Right lobe of liver (tissue), 6 donors: ENCODE measurements around the gene CBL. TPM values are rescaled to one million over a fixed set of nuclear protein-coding genes. Genes with fewer than 3 reads are reported as not detected.

Source experiments
- ATAC-seq, 4 donors: fragments of 200-7000 bp; cut with Tn5 transposase; one replicate each; pipeline ENCODE4 v1.9.1; 2020; ENCODE audit warnings: mild to moderate bottlenecking in 4 of 4, moderate library complexity in 4 of 4
- DNase-seq, 3 donors: peaks; one replicate each; pipeline ENCODE4 v3.0.0-alpha.2; 2020
- H3K27ac ChIP-seq, 3 donors: fragments of 200-600 bp; one replicate each; pipeline ENCODE4 v1.8.0; 2022
- H3K27me3 ChIP-seq, 2 donors: fragments of 200-600 bp; one replicate each; pipeline ENCODE4 v1.8.0; 2022
- H3K36me3 ChIP-seq, 4 donors: fragments of 200-600 bp; sonication (generic) in 1 of 4; one replicate each; pipeline versions ENCODE4 v1.5.1 to v1.8.0; 2017 to 2022; ENCODE audit warnings: control low read depth in 1 of 4
- H3K4me1 ChIP-seq, 4 donors: fragments of 200-600 bp; sonication (generic) in 1 of 4; one replicate each; pipeline versions ENCODE4 v1.5.1 to v1.8.0; 2017 to 2022; ENCODE audit warnings: control low read depth in 1 of 4
- H3K4me3 ChIP-seq, 3 donors: fragments of 200-600 bp; one replicate each; pipeline ENCODE4 v1.8.0; 2022
- H3K9me3 ChIP-seq, 4 donors: fragments of 200-600 bp; sonication (generic) in 1 of 4; one replicate each; pipeline versions ENCODE4 v1.5.1 to v1.8.0; 2017 to 2022; ENCODE audit warnings: control low read depth in 1 of 4
- CTCF ChIP-seq, 4 donors: fragments of 200-600 bp in 3 of 4; fragments of 450-650 bp in 1 of 4; IDR thresholded peaks; one replicate each; pipeline versions ENCODE4 v1.5.1 to v1.8.0; 2016 to 2022; ENCODE audit warnings: antibody characterized with exemption in 4 of 4, mild to moderate bottlenecking in 2 of 4
- POLR2A ChIP-seq: fragments of 450-650 bp; IDR thresholded peaks from one replicate; pipeline ENCODE4 v1.6.1; 2017; ENCODE audit warnings: antibody characterized with exemption, mild to moderate bottlenecking
- WGBS: methylation state at CpG from one replicate; pipeline ENCODE4 v1.1.6; 2018; ENCODE audit warnings: low coverage, low lambda C conversion rate; ENCODE audit not compliant: insufficient coverage; ENCODE audit errors: missing lambda C conversion rate; 5-methylcytosine and 5-hydroxymethylcytosine counted together
- intact Hi-C, 2 donors: fragments of 100-400 bp; cut with DNase I; formaldehyde crosslinking; loops; one replicate each; pipeline versions ENCODE4 v1.11.2 to v1.14.1; 2022
- total RNA-seq, 6 experiments: library from RNA; depleted of rRNA in 2 of 6; stranded (reverse); fragments of >200 nt in 2 of 6; fragmentation: NEBNext Ultra II Directional in 3 of 6; extraction: Animal tissue kit (Norgen Biotek cat#: 25700) in 3 of 6; gene quantifications; one replicate each; pipeline versions ENCODE4 v1.1.0 to v1.2.4, GENCODE V29; 2016 to 2023
- donor health status: DM: no; HTN: yes; CAD: no.
- donor health status: DM: no; HTN: no; CAD: no.
- donor health status: DM: no; HTN: no; CAD: no.
- donor health status: DM: no; HTN: yes; CAD: no.
- donor health status: DM: no; HTN: yes; CAD: no.

Gene CBL
- total RNA-seq, 6 experiments from 2014 or later, result 3.1 to 7.1 (median 4.6) TPM

DNA sequence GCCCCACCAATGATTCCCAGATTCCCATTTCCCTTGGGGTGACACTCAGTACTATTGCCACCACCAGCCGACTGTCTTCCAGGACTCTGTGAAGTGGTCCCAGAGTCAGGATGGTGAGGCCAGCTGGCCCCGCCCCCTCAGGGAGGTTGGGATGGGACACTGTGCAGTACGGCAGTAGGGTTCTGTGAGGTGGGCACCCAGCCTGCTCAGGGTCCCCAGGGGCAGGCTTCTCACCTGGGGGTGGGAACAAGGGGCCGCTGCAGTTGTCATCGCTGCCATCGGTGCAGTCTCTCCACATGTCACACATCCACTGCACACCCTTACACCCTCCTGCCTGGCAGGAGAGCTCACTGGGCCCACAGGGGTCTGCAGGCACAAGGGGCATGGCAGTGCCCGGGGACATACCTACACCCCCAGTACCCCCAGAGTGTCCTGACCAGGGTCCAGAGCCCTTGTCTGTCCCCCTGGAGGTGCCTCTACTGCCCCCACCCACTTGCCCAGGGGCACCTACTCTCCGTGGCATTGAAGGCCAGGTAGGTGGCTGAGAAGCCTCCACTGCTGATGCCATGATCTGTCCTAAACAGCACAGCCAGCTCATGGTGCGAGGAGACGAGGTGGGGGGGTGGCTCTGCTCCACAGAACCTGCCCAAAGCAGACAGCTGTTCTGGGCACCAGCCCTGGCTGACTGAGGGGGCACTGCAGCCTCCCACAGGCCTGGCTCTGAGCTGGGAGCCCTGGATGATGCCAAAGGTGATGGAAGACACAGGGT, 136.4 kb downstream of the CBL start:
- no peak for ATAC-seq
- TF ChIP-seq CTCF (IDR thresholded peaks at IDR 0.05), result no peak
- no peak for TF ChIP-seq POLR2A
- Histone ChIP-seq H3K9me3 (no peaks in the 10 kb centered on the region), H3K4me3 (no peak overlapping the region), H3K27me3 (no peaks in the 10 kb centered on the region), H3K36me3 (no peaks in the 10 kb centered on the region), H3K27ac (no peak overlapping the region), H3K4me1 (peaks cover 0 to 18% (median 7%) of the 10 kb centered on the region in 4 donors)
- WGBS, result no CpG with 5 or more reads among the region's 10 CpGs
- intact Hi-C loops, result no loop called here
- peak in 1 of 3 donors; percentile 37 for DNase-seq

GRCh38 chr11:119343726-119344125, 137.6 kb downstream of the CBL start:
- Histone ChIP-seq H3K4me1 (peaks cover 0 to 14% (median 7%) of the 10 kb centered on the region in 4 donors), H3K36me3 (no peaks in the 10 kb centered on the region), H3K9me3 (no peaks in the 10 kb centered on the region), H3K27me3 (no peaks in the 10 kb centered on the region), H3K4me3 (no peak overlapping the region), H3K27ac (no peak overlapping the region)
- DNase-seq, result no peak
- ATAC-seq, result no peak
- intact Hi-C loops, result no loop called here
- WGBS, result no CpG with 5 or more reads among the region's 7 CpGs
- TF ChIP-seq CTCF (IDR thresholded peaks at IDR 0.05), result no peak
- TF ChIP-seq POLR2A, result no peak

DNA sequence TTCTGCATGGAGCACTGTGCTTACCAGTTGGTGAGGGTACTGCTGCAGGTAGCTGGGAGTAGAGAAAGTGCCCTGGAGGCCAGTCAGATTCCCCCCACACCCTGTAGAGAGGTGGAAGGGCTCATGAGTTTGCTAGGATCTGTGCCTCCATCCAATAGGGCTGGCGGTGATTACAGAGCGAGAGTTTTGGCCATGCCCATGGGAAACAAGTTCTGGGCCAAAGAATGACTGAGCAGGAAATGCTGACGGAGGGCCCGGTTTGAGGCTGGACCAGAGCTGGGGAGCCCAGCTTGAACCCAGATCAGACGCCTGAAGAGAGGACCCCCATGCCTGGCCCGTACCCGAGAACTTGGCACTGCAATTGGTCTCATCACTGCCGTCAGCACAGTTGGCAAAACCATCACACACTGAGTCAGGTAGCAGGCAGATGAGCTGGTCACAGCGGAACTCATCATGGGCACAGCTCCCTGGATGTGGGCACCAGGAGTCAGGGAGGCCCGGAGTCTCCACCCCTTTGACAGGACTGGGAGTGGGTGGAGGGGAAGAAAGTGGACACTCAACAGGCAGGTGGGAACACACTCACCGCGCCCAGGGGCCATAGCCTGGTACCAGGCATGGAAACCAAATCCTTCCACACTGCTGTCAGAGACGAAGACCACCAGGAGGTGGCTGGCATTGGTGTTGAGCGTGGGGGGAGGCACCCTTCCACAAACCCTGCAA, 138.3 kb downstream of the CBL start:
- 72% methylated on average over 7 of the region's 14 CpGs for WGBS
- H3K27me3 ChIP-seq, result no peaks in the 10 kb centered on the region
- ATAC-seq, result no peak
- no peaks in the 10 kb centered on the region for H3K9me3 ChIP-seq
- TF ChIP-seq POLR2A, result no peak
- TF ChIP-seq CTCF (IDR thresholded peaks at IDR 0.05), result no peak
- intact Hi-C loops, result no loop called here
- H3K27ac ChIP-seq, result no peak overlapping the region
- peaks cover 0 to 9% (median 3%) of the 10 kb centered on the region in 4 donors for H3K4me1 ChIP-seq
- H3K36me3 ChIP-seq, result no peaks in the 10 kb centered on the region
- H3K4me3 ChIP-seq, result no peak overlapping the region
- DNase-seq, result peak in 1 of 3 donors; percentile 33

GRCh38 chr11:119345685-119346084, 139.5 kb downstream of the CBL start:
- 78% methylated on average over 10 of the region's 12 CpGs for WGBS
- Histone ChIP-seq H3K27me3 (no peaks in the 10 kb centered on the region), H3K27ac (no peak overlapping the region), H3K9me3 (no peaks in the 10 kb centered on the region), H3K4me3 (no peak overlapping the region), H3K4me1 (no peaks in the 10 kb centered on the region), H3K36me3 (no peaks in the 10 kb centered on the region)
- ATAC-seq (no peak), DNase-seq (peak in 1 of 3 donors; percentile 28)
- intact Hi-C loops, result no loop called here
- TF ChIP-seq CTCF (IDR thresholded peaks at IDR 0.05) (no peak), POLR2A (no peak)
